Stimulated activated CD4-positive, alpha-beta T cell treated with anti-CD3 and anti-CD28 coated beads, Interleukin-15, amount 100 ng/mL, for 48 hours (primary cell): ENCODE data around the gene TMEM101.
"Not testable (repeated sequence)": the region's sequence is repeated elsewhere in the genome, so short reads cannot be mapped to it uniquely, and the experiment has no call there.

Source experiments
- DNase-seq, 2 donors: peaks; one replicate each; pipeline ENCODE4 v3.0.0-alpha.2; 2020; ENCODE audit warnings: low read depth in 2 of 2

TMEM101 gene

GRCh38 chr17:43974382-43975266 lies 40.1 kb downstream of the TMEM101 start:
- DNase-seq = no peak

GRCh38 chr17:43972444-43973212 lies 42.1 kb downstream of the TMEM101 start:
- not testable (repeated sequence) for DNase-seq

- DNase-seq = not testable (repeated sequence)
Measured at GRCh38 chr17:43971436-43971835, 43.3 kb downstream of the TMEM101 start.

GRCh38 chr17:43970366-43970765 lies 44.4 kb downstream of the TMEM101 start:
- DNase-seq = no peak

- DNase-seq = no peak
Measured at GRCh38 chr17:43967251-43967875, 47.4 kb downstream of the TMEM101 start.

GRCh38 chr17:43966276-43966675 lies 48.5 kb downstream of the TMEM101 start:
- no peak for DNase-seq

GRCh38 chr17:43962479-43962878 lies 52.3 kb downstream of the TMEM101 start:
- DNase-seq = no peak

- DNase-seq = no peak
Measured at GRCh38 chr17:43961954-43962353, 52.8 kb downstream of the TMEM101 start.

- DNase-seq = not testable (repeated sequence)
Measured at GRCh38 chr17:43961292-43961691, 53.5 kb downstream of the TMEM101 start.
